Measurements from ENCODE around the gene SDCCAG8.

Gene SDCCAG8

DNA sequence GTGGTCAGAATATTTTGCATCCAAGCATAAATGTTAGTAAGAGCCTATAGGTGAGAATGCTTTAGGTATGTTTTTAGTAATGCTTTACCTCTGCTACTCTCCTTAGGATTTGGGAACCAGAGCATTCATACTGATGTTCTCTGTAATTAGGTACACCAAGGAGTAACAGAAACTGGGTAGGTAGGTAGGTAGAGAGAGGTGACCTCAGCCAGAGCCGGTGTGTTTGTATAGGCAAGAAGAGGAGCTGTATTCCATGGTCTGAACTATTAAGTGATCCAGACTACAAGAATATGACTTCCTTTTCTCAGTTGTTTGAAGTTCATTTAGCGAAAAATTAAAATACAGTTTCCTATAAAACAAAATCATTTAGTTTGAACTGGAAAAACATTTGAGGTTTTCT, 108.5 kb downstream of the SDCCAG8 start:
- H2AFZ ChIP-seq (ENCODE audit: low read depth, low read length), result no peak overlapping the region
- H3K4me1 ChIP-seq (ENCODE audit: insufficient read depth, low read length), result no peaks in the 10 kb centered on the region
- peaks cover 3% of the 10 kb centered on the region for H3K9me3 ChIP-seq (ENCODE audit: low read length)
- no peaks in the 10 kb centered on the region for H3K36me3 ChIP-seq (ENCODE audit: insufficient read depth, low read length)
- H3K4me3 ChIP-seq (ENCODE audit: low read length), result no peak overlapping the region
- no peaks in the 10 kb centered on the region for H3K27me3 ChIP-seq (ENCODE audit: insufficient read depth, low read length)

DNA sequence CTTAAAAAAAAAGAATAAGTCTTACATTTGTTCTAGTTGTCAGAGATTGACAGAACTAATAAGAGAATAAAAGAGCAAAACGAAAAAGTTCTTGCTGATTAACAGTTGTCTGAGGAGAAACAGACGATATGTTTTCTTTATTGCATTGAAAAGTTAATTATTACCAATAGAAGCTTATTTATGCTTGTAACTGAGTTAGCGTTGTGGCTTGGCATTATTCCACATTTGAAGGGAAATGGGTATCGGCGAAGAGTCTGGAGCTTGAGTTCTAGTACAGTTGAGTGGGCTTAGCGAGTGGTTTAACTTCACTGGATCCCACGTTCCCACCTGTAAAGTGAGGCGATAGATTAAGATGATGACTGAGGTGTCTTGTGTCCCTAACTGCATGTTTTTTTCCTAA, 109.0 kb downstream of the SDCCAG8 start:
- Histone ChIP-seq H3K27me3 (ENCODE audit: insufficient read depth, low read length) (no peaks in the 10 kb centered on the region), H3K4me1 (ENCODE audit: insufficient read depth, low read length) (no peaks in the 10 kb centered on the region), H3K36me3 (ENCODE audit: insufficient read depth, low read length) (no peaks in the 10 kb centered on the region), H3K9me3 (ENCODE audit: low read length) (peaks cover 3% of the 10 kb centered on the region), H3K4me3 (ENCODE audit: low read length) (no peak overlapping the region), H2AFZ (ENCODE audit: low read depth, low read length) (no peak overlapping the region)

DNA sequence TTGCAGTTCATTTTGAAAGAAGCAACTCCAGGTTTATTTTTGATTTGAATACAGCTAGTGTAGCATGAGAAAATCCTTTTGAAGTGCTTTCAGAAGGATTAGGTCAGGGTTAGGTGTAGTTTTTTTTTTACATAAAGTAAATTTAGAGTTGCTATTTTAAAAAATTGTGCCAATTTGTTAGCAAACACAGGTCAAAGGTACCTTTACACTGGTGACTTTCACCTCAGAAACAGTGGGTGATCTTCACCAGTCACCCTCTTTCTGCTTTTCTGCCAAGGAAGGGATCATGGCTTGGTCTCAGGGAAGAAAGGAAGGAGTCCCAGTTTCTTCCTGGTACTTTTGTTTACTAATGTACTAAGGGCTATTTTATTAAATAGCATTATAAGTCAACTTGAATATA, 111.5 kb downstream of the SDCCAG8 start:
- no peaks in the 10 kb centered on the region for H3K36me3 ChIP-seq (ENCODE audit: insufficient read depth, low read length)
- H3K9me3 ChIP-seq (ENCODE audit: low read length), result no peaks in the 10 kb centered on the region
- H2AFZ ChIP-seq (ENCODE audit: low read depth, low read length), result no peak overlapping the region
- no peaks in the 10 kb centered on the region for H3K4me1 ChIP-seq (ENCODE audit: insufficient read depth, low read length)
- no peaks in the 10 kb centered on the region for H3K27me3 ChIP-seq (ENCODE audit: insufficient read depth, low read length)
- no peak overlapping the region for H3K4me3 ChIP-seq (ENCODE audit: low read length)

DNA sequence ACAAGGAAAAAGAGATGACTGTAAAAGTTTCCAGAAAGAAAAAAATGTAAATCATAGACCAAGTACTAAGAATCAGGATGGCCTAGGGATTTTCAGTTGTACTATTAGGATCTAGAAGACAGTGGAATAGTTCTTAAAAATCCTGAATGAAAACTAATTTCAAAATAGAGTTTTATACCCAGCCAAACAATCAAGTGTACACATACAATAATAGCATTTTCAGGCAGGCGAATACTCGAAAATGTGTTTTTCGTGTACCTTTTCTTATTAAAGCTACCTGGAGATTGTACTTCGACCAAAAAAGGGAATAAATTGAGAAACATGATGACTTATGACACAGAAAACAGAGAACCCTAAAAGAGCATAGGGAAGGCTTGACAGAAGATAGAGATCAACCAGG, 118.6 kb downstream of the SDCCAG8 start:
- no peaks in the 10 kb centered on the region for H3K27me3 ChIP-seq (ENCODE audit: insufficient read depth, low read length)
- no peak overlapping the region for H2AFZ ChIP-seq (ENCODE audit: low read depth, low read length)
- H3K9me3 ChIP-seq (ENCODE audit: low read length), result peaks cover 6% of the 10 kb centered on the region
- peaks cover 1% of the 10 kb centered on the region for H3K4me1 ChIP-seq (ENCODE audit: insufficient read depth, low read length)
- H3K4me3 ChIP-seq (ENCODE audit: low read length), result no peak overlapping the region
- peaks cover 2% of the 10 kb centered on the region for H3K36me3 ChIP-seq (ENCODE audit: insufficient read depth, low read length)

DNA sequence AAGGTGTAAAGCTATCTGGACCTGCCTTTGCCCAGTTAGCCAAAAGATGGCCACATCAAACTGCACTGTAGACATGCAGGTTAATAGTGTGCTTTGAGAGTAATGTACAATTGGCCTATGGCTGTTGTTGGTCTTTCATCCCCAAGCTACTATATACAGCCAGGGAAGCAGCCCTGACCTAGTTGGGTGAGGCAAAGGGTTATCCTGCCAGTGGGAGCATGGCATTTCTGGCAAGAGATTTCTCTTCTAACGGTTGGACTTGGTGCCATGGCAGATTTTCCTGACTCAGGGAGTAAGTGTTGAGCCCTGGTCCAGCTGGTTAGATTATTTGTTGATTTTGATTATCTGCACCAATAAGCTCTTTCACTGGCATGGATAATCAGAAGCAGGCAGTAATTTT, 119.8 kb downstream of the SDCCAG8 start:
- Histone ChIP-seq H2AFZ (ENCODE audit: low read depth, low read length) (no peak overlapping the region), H3K27me3 (ENCODE audit: insufficient read depth, low read length) (no peaks in the 10 kb centered on the region), H3K9me3 (ENCODE audit: low read length) (peaks cover 6% of the 10 kb centered on the region), H3K4me1 (ENCODE audit: insufficient read depth, low read length) (peaks cover 7% of the 10 kb centered on the region), H3K4me3 (ENCODE audit: low read length) (no peak overlapping the region), H3K36me3 (ENCODE audit: insufficient read depth, low read length) (peaks cover 4% of the 10 kb centered on the region)

DNA sequence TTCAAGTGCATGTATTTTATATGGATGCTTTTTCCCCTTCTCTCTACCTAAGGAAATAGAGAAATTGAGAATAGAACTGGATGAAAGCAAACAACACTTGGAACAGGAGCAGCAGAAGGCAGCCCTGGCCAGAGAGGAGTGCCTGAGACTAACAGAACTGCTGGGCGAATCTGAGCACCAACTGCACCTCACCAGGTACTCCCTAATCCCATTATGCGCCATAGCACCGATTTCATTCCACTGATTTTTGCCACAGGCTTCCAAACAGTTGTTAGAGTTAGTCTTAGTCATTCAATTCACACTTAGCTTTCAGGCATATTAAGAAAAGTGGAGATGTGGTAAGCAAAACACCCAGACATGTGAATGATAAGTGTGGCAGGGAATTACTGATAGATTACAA, 122.8 kb downstream of the SDCCAG8 start:
- Histone ChIP-seq H2AFZ (ENCODE audit: low read depth, low read length) (no peak overlapping the region), H3K9me3 (ENCODE audit: low read length) (peaks cover 5% of the 10 kb centered on the region), H3K4me1 (ENCODE audit: insufficient read depth, low read length) (peaks cover 7% of the 10 kb centered on the region), H3K27me3 (ENCODE audit: insufficient read depth, low read length) (no peaks in the 10 kb centered on the region), H3K36me3 (ENCODE audit: insufficient read depth, low read length) (peaks cover 4% of the 10 kb centered on the region), H3K4me3 (ENCODE audit: low read length) (no peak overlapping the region)

DNA sequence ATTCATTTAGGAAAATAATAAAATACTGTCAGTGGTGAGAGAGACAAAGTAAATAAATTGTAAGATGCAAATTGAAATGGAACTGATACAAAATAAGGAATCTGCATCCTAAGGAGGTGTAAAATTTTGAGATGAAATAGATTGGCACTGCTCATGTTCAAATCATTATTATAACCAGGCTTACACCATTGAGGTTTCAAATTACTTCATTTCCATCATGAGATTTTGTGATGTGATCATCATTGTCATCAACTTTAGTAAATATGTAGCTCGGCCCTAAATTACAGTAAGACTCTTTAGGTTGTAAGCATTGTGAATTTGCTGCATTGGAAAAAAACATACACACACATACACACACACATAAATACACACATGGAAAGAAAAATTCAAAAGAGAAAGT, 123.4 kb downstream of the SDCCAG8 start:
- Histone ChIP-seq H3K4me3 (ENCODE audit: low read length) (no peak overlapping the region), H3K4me1 (ENCODE audit: insufficient read depth, low read length) (peaks cover 7% of the 10 kb centered on the region), H3K27me3 (ENCODE audit: insufficient read depth, low read length) (no peaks in the 10 kb centered on the region), H3K36me3 (ENCODE audit: insufficient read depth, low read length) (peaks cover 4% of the 10 kb centered on the region), H2AFZ (ENCODE audit: low read depth, low read length) (no peak overlapping the region), H3K9me3 (ENCODE audit: low read length) (peaks cover 5% of the 10 kb centered on the region)

DNA sequence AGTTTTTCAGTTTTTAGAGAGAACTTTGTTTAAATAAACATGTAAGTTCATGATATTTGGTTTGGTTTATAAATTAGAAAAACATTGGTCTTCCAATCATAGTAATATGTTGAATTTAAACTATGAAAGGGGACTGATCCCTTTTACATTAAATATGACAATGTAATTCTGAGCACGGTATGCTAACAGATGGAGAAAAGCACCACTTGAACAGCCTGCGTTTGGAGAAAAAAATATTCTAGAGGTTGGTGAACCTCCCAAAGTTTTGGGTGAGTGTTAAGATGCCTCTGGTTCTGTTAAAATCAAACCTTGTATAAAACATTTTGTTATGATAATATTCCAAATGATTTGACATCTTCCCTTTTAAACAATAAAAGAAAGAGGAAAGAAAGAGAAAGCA, 123.9 kb downstream of the SDCCAG8 start:
- Histone ChIP-seq H3K27me3 (ENCODE audit: insufficient read depth, low read length) (no peaks in the 10 kb centered on the region), H2AFZ (ENCODE audit: low read depth, low read length) (no peak overlapping the region), H3K4me1 (ENCODE audit: insufficient read depth, low read length) (peaks cover 7% of the 10 kb centered on the region), H3K9me3 (ENCODE audit: low read length) (peaks cover 2% of the 10 kb centered on the region), H3K4me3 (ENCODE audit: low read length) (no peak overlapping the region), H3K36me3 (ENCODE audit: insufficient read depth, low read length) (peaks cover 4% of the 10 kb centered on the region)

DNA sequence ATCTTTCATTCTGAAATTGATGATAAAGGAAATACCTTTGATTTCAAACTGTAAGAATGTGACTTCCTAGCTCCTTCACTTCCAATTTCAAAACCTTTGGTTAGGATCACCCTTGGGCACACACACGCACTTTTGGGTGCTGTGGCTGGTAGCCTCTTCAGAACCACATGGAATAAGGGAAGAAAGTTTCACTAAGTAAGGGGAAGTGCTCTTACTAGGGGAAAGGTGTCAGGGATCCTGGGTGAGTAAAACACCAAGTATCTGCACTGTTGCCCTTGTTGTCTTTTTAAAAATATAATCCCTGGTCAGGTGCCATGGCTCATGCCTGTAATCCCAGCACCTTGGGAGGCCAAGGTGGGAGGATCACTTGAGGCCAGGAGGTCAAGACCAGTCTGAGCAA, 132.4 kb downstream of the SDCCAG8 start:
- no peaks in the 10 kb centered on the region for H3K27me3 ChIP-seq (ENCODE audit: insufficient read depth, low read length)
- H3K9me3 ChIP-seq (ENCODE audit: low read length), result no peaks in the 10 kb centered on the region
- H2AFZ ChIP-seq (ENCODE audit: low read depth, low read length), result no peak overlapping the region
- H3K4me3 ChIP-seq (ENCODE audit: low read length), result no peak overlapping the region
- H3K4me1 ChIP-seq (ENCODE audit: insufficient read depth, low read length), result no peaks in the 10 kb centered on the region
- H3K36me3 ChIP-seq (ENCODE audit: insufficient read depth, low read length), result no peaks in the 10 kb centered on the region

DNA sequence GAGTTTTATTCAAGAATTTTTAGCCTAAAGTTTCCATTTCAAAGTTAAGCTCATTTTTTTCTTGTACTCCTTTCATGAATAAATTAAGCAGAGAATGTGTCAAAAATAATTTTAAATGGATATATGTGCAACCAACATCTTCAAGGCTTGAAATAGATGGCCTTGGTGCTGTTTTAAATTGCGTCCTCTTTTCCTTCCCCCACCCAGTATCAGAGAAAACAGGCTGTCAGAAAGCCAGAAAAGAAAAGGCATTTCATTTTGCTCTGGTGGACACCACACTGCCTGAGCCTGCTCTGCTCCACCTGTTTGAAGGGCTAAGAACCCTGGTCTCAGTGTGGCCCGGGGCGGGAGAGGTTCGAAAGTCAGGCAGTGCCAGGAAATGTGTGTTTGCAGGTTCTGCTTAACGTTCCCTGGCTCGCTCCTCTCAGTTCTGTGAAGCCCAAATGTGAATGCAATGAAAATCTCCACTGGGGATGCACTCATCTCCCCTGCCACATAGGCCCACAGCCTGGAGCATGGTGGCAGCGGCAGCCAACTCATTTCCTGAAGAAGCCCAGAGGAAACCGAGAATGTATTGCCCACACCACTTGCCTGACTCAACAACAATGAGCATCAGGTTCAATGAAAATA, 134.4 kb downstream of the SDCCAG8 start:
- Histone ChIP-seq H3K36me3 (ENCODE audit: insufficient read depth, low read length) (no peaks in the 10 kb centered on the region), H3K4me1 (ENCODE audit: insufficient read depth, low read length) (peaks cover 11% of the 10 kb centered on the region), H3K27me3 (ENCODE audit: insufficient read depth, low read length) (no peaks in the 10 kb centered on the region)

DNA sequence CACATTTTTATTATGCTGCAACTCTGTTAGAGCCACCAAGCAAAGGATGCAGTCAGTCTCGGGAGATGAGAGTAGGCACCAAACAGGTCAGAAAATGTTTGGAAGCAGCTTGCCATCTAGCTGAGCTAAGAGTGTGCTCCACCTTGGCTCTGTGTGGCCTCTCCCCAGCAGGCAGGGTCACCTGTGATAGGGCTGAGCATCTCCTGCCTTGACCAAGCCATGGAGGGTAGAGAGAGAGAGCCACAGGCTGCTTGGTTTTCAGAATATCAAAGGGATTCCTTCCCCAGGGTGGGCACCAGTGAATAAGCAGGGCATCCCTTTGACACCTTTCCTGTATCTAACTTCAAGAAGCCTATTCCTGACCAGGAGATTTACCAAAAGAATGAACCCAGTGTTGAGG, 135.5 kb downstream of the SDCCAG8 start:
- Histone ChIP-seq H3K36me3 (ENCODE audit: insufficient read depth, low read length) (no peaks in the 10 kb centered on the region), H3K4me1 (ENCODE audit: insufficient read depth, low read length) (peaks cover 12% of the 10 kb centered on the region), H2AFZ (ENCODE audit: low read depth, low read length) (no peak overlapping the region), H3K27me3 (ENCODE audit: insufficient read depth, low read length) (no peaks in the 10 kb centered on the region), H3K9me3 (ENCODE audit: low read length) (no peaks in the 10 kb centered on the region), H3K4me3 (ENCODE audit: low read length) (no peak overlapping the region)

More for the DNA sequence above, 134.4 kb downstream of the SDCCAG8 start:
- no peaks in the 10 kb centered on the region for H3K9me3 ChIP-seq (ENCODE audit: low read length)
- H2AFZ ChIP-seq (ENCODE audit: low read depth, low read length), result no peak overlapping the region
- no peak overlapping the region for H3K4me3 ChIP-seq (ENCODE audit: low read length)

DNA sequence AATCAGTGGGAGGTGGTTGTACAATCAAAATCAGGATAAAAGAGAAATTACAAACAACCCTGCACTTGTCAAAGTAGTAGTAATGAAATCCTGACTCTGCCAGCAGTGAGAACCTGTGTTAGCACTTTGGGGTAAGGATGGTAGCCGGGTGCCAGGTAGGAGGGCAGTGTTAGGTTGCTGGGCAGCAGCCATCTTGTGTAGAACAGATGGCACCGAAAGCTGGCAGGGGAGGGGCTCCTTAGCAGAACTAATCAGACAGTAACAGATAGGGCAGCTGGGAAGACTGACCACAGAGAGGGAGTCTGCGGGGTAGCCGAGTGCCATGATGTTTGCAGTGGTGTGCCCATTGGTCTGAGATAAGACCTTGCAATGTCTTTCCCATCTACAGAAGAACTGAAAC, 137.3 kb downstream of the SDCCAG8 start:
- Histone ChIP-seq H3K27me3 (ENCODE audit: insufficient read depth, low read length) (no peaks in the 10 kb centered on the region), H2AFZ (ENCODE audit: low read depth, low read length) (no peak overlapping the region), H3K4me3 (ENCODE audit: low read length) (no peak overlapping the region), H3K36me3 (ENCODE audit: insufficient read depth, low read length) (no peaks in the 10 kb centered on the region), H3K9me3 (ENCODE audit: low read length) (no peaks in the 10 kb centered on the region), H3K4me1 (ENCODE audit: insufficient read depth, low read length) (peaks cover 18% of the 10 kb centered on the region)

DNA sequence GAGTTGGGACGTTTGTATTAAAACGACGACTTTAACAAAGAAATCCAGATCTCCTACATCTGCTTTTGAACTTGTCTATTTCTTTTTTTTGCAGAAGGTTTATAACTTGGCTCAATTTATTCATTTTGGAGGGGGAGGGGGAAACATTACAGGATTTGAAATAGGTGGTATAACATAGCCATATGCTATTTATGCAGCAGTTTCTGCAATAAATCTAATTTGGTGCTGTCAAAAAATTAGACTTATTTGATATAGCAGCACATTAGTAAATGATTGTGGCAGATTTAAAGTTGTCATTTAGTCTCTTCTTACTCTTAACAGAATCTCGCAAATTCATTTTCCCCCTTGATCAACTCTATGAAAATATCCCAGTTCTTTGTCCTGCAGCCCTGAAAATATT, 138.2 kb downstream of the SDCCAG8 start:
- Histone ChIP-seq H3K4me1 (ENCODE audit: insufficient read depth, low read length) (peaks cover 18% of the 10 kb centered on the region), H3K4me3 (ENCODE audit: low read length) (no peak overlapping the region), H2AFZ (ENCODE audit: low read depth, low read length) (no peak overlapping the region), H3K9me3 (ENCODE audit: low read length) (no peaks in the 10 kb centered on the region), H3K27me3 (ENCODE audit: insufficient read depth, low read length) (no peaks in the 10 kb centered on the region), H3K36me3 (ENCODE audit: insufficient read depth, low read length) (no peaks in the 10 kb centered on the region)

Data from neuron (in vitro differentiated cells).